ENCODE data around the gene HIGD2A. TPM values are rescaled to one million over a fixed set of nuclear protein-coding genes. Genes with fewer than 3 reads are reported as not detected.

HIGD2A gene
- total and polyA plus RNA-seq, 7 donors = 201 to 457 (median 235) TPM

GRCh38 chr5:176342766-176343458 lies 45.6 kb upstream of the HIGD2A start:
- Histone ChIP-seq H3K4me1 (no peaks in the 10 kb centered on the region), H3K27me3 (no peaks in the 10 kb centered on the region), H3K27ac (no peak overlapping the region), H3K36me3 (peaks cover 9 to 49% (median 25%) of the 10 kb centered on the region in 4 donors), H3K4me3 (no peak overlapping the region), H3K9me3 (no peaks in the 10 kb centered on the region)
- intact Hi-C loops (cut with DNase I) = no loop called here
- TF ChIP-seq POLR2A (IDR thresholded peaks at IDR 0.05) (no peak), CTCF (IDR thresholded peaks at IDR 0.05) (no peak), EP300 (IDR thresholded peaks at IDR 0.05) (no peak), POLR2AphosphoS5 (IDR thresholded peaks at IDR 0.05) (no peak)
- WGBS, 2 donors = 74 to 88% methylated on average over 2 of the region's 2 CpGs
- no peak for DNase-seq

- intact Hi-C loops (cut with DNase I) = no loop called here
- Histone ChIP-seq H3K27me3 (no peaks in the 10 kb centered on the region), H3K27ac (no peak overlapping the region), H3K9me3 (no peaks in the 10 kb centered on the region), H3K4me3 (no peak overlapping the region), H3K36me3 (peaks cover 24 to 100% (median 55%) of the 10 kb centered on the region in 4 donors), H3K4me1 (no peaks in the 10 kb centered on the region)
- TF ChIP-seq POLR2AphosphoS5 (IDR thresholded peaks at IDR 0.05) = no peak
- no peak for TF ChIP-seq POLR2A (IDR thresholded peaks at IDR 0.05)
- no peak for TF ChIP-seq EP300 (IDR thresholded peaks at IDR 0.05)
- no peak for TF ChIP-seq CTCF (IDR thresholded peaks at IDR 0.05)
- WGBS, 2 donors = 95 to 97% methylated on average over 8 of the region's 8 CpGs
- DNase-seq = no peak
Measured at GRCh38 chr5:176350416-176350815, 38.1 kb upstream of the HIGD2A start.

DNA sequence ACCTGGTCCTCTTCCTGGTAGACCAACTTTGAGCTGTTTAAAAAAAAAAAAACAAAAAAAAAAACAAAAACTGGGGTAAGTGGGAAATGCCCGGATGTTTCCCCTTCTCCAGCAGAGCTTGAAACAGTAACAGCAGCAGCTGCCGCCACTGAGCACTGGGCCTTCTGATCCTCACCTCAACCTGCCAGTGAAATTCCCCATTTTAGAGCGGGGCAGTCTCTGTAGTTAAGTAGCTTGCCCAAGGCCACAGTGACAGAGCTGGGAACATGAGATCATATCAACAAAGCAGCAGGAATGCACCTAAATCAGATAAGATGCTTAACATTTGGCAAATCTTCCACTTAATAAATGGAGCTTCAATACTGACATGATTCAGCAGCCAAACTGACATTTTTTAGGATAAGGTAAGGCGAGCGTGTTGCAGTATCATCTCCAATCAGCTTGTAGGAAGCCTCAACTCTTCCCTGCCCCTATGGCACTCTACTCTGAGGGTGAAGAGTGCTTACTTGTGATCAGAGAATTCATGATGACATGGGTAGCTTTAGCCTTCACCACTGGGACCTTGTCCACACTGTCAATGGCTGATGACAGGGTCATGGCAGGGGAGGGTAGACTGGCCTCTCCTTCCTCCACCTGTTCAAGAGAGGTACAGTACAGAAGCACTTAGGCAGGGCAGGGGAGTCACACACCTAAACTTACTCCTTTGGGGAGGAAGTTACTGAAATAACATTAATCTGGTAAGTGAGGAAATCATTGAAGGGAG lies 36.3 kb upstream of the HIGD2A start:
- peaks cover 20 to 100% (median 42%) of the 10 kb centered on the region in 4 donors for H3K36me3 ChIP-seq
- H3K27me3 ChIP-seq = no peaks in the 10 kb centered on the region
- DNase-seq = no peak
- intact Hi-C loops (cut with DNase I) = no loop called here
- no peak overlapping the region for H3K4me3 ChIP-seq
- H3K9me3 ChIP-seq = no peaks in the 10 kb centered on the region
- H3K4me1 ChIP-seq = no peaks in the 10 kb centered on the region
- no peak for TF ChIP-seq EP300 (IDR thresholded peaks at IDR 0.05)
- no peak for TF ChIP-seq POLR2AphosphoS5 (IDR thresholded peaks at IDR 0.05)
- no peak for TF ChIP-seq POLR2A (IDR thresholded peaks at IDR 0.05)
- no peak overlapping the region for H3K27ac ChIP-seq
- WGBS, 2 donors = 94 to 96% methylated on average over 5 of the region's 5 CpGs

DNA sequence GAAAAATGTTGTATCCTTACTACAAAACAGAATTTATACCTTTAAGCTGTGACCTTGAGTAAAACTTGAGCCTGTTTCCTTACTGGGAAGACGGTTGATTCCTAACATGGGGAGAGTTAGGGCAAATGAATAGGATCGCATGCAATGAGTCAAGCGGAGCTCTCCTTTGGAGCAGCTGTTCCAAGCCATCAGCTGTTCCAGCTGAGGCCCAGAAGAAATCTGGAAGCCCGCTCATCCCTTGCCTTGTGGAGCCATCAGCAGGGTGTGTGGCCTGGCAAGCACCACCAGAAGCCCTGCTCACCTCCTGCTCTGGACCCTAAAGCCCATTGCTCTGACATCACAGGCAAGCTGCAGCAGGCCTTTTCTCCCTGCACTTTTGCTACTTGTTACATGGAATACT lies 35.0 kb upstream of the HIGD2A start:
- no peak for TF ChIP-seq EP300 (IDR thresholded peaks at IDR 0.05)
- no peak for TF ChIP-seq POLR2A (IDR thresholded peaks at IDR 0.05)
- no peak for TF ChIP-seq POLR2AphosphoS5 (IDR thresholded peaks at IDR 0.05)
- TF ChIP-seq CTCF (IDR thresholded peaks at IDR 0.05) = no peak
- Histone ChIP-seq H3K36me3 (peaks cover 14 to 97% (median 33%) of the 10 kb centered on the region in 4 donors), H3K27ac (no peak overlapping the region), H3K9me3 (no peaks in the 10 kb centered on the region), H3K4me3 (no peak overlapping the region), H3K27me3 (no peaks in the 10 kb centered on the region), H3K4me1 (no peaks in the 10 kb centered on the region)
- intact Hi-C loops (cut with DNase I) = no loop called here
- DNase-seq = no peak
- 95 to 97% methylated on average over 4 of the region's 4 CpGs for WGBS, 2 donors

DNA sequence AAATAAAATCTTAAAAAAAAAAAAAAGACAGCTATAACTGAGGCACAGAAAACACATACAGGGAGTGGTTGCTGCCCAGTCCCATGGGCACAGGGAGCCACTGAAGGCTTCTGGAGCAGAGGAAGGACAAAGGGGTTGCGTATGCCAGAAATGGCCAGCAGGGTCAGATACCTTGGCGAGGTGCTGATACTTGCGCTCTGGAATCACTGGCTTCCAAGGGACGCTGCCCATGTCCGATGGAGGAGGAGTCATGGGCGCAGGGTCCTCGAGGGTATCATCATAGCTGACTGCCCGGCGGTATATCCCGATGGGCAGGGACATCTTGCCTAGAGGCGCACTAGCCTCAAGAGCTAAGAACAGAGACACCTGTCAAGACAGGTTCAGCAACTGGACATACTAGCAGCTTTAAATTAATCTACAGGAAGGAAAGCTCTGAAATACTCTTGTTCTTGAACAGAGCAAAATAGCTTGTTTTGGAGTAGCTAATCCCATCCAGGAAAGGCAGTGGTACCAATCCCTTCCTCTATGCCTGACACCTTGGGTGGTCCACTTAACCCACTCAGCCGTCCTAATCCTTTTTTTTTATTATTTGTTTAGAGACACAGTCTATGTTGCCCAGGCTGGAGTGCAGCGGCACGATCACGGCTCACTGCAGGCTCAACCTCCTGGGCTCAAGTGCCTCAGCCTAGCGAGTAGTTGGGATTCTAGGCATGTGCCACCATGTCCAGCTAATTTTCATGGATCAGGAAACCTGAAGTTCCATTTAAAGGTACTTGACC lies 33.0 kb upstream of the HIGD2A start:
- H3K4me3 ChIP-seq = no peak overlapping the region
- no peak for DNase-seq
- H3K27ac ChIP-seq = no peak overlapping the region
- H3K4me1 ChIP-seq = peaks cover 0 to 14% (median 10%) of the 10 kb centered on the region in 4 donors
- TF ChIP-seq POLR2AphosphoS5 (IDR thresholded peaks at IDR 0.05) (no peak), EP300 (IDR thresholded peaks at IDR 0.05) (no peak), CTCF (IDR thresholded peaks at IDR 0.05) (no peak)
- WGBS, 2 donors = 91 to 93% methylated on average over 16 of the region's 16 CpGs
- no peaks in the 10 kb centered on the region for H3K9me3 ChIP-seq
- H3K27me3 ChIP-seq = no peaks in the 10 kb centered on the region
- intact Hi-C loops (cut with DNase I) = no loop called here
- H3K36me3 ChIP-seq = peaks cover 7 to 83% (median 18%) of the 10 kb centered on the region in 4 donors
